Spleen (tissue), 11 donors: ENCODE measurements around the gene COL5A2. TPM values are rescaled to one million over a fixed set of nuclear protein-coding genes. Genes with fewer than 3 reads are reported as not detected.

Experiments used
- DNase-seq: peaks from one replicate; pipeline ENCODE4 v3.0.0-alpha.2; 2020
- H3K27ac ChIP-seq, 8 donors: fragments of 200-600 bp; sonication (generic) in 7 of 8; 1 replicate in 4 of 8; 2 replicates in 4 of 8; pipeline versions ENCODE4 v1.5.0 to v1.8.0; 2016 to 2021; ENCODE audit warnings: inconsistent platforms in 4 of 8, mild to moderate bottlenecking in 4 of 8, moderate library complexity in 1 of 8
- H3K27me3 ChIP-seq, 7 donors: fragments of 200-600 bp; sonication (generic) in 6 of 7; replicated peaks in 1 of 7; 1 replicate in 4 of 7; 2 replicates in 3 of 7; pipeline versions ENCODE4 v1.5.0 to v1.8.0; 2016 to 2021; ENCODE audit warnings: inconsistent platforms in 3 of 7, mild to moderate bottlenecking in 1 of 7
- H3K36me3 ChIP-seq, 6 donors: fragments of 200-600 bp; sonication (generic) in 5 of 6; 1 replicate in 4 of 6; 2 replicates in 2 of 6; pipeline versions ENCODE4 v1.5.0 to v1.8.0; 2016 to 2021; ENCODE audit warnings: inconsistent platforms in 2 of 6
- H3K4me1 ChIP-seq, 6 donors: fragments of 200-600 bp; sonication (generic) in 5 of 6; 1 replicate in 3 of 6; 2 replicates in 3 of 6; pipeline versions ENCODE4 v1.5.0 to v1.8.0; 2016 to 2021; ENCODE audit warnings: inconsistent platforms in 3 of 6
- H3K4me3 ChIP-seq, 8 donors: fragments of 200-600 bp; sonication (generic) in 7 of 8; 1 replicate in 4 of 8; 2 replicates in 4 of 8; pipeline versions ENCODE4 v1.5.0 to v1.8.0; 2016 to 2021; ENCODE audit warnings: inconsistent platforms in 4 of 8, mild to moderate bottlenecking in 4 of 8, moderate library complexity in 2 of 8
- H3K9me3 ChIP-seq, 8 donors: fragments of 200-600 bp; sonication (generic) in 7 of 8; 1 replicate in 4 of 8; 2 replicates in 4 of 8; pipeline versions ENCODE4 v1.5.0 to v1.8.0; 2016 to 2021; ENCODE audit warnings: inconsistent platforms in 4 of 8
- CTCF ChIP-seq, 11 experiments: fragments of 200-600 bp in 7 of 11; fragments of 450-650 bp in 4 of 11; sonication (generic) in 4 of 11; IDR thresholded peaks in 8 of 11; conservative IDR thresholded peaks in 3 of 11; 1 replicate in 7 of 11; 2 replicates in 4 of 11; pipeline versions ENCODE4 v1.4.0 to v1.8.0; 2016 to 2021; ENCODE audit warnings: antibody characterized with exemption in 11 of 11, inconsistent platforms in 4 of 11, mild to moderate bottlenecking in 1 of 11
- POLR2A ChIP-seq, 3 donors: fragments of 450-650 bp; IDR thresholded peaks; one replicate each; pipeline ENCODE4 v1.5.1; 2017; ENCODE audit warnings: antibody characterized with exemption in 3 of 3, mild to moderate bottlenecking in 1 of 3
- POLR2AphosphoS5 ChIP-seq, 3 donors: sonication (generic); formaldehyde crosslinking; IDR thresholded peaks; one replicate each; pipeline ENCODE4 v1.5.1; 2017; ENCODE audit warnings: antibody characterized with exemption in 3 of 3
- WGBS, 5 donors: extraction: QIAGEN DNeasy Blood & Tissue Kit in 3 of 5; methylation state at CpG; one replicate each; pipeline versions ENCODE4 v1.1.5 to v1.1.7; 2013 to 2018; 5-methylcytosine and 5-hydroxymethylcytosine counted together
- intact Hi-C: fragments of 100-400 bp; cut with DNase I; formaldehyde crosslinking; loops from one replicate; pipeline ENCODE4 v1.15.0; 2023; ENCODE audit warnings: low total_unique reads
- polyA plus RNA-seq, 3 donors: library from polyadenylated mRNA; stranded (reverse); fragments of 200-250 nt; gene quantifications; one replicate each; pipeline ENCODE4 v1.2.1, GENCODE V29; 2013
- total RNA-seq, 7 donors: library from RNA; depleted of rRNA in 3 of 7; stranded (reverse); fragments of >200 nt in 3 of 7; fragmentation: NEBNext Ultra II Directional in 4 of 7; extraction: Animal tissue kit (Norgen Biotek cat#: 25700) in 4 of 7; gene quantifications; one replicate each; pipeline versions ENCODE4 v1.1.0 to v1.2.1, GENCODE V29; 2016 to 2021
- donor health status: healthy with polysubstance abuse.
- donor health status: DM: no; HTN: no; CAD: no; lungs with moderate emphysema.
- donor health status: DM: no; HTN: no; CAD: no.
- donor health status: Bipolar disorder and iron deficiency.
- donor health status: healthy.
- donor health status: DM: no; HTN: no; CAD: no.
- donor health status: DM: yes; HTN: yes; CAD: no.

Gene COL5A2
- total and polyA plus RNA-seq, 10 donors = 3.4 to 35.7 (median 16.3) TPM

GRCh38 chr2:189115126-189115525, 64.4 kb downstream of the COL5A2 start:
- no peaks in the 10 kb centered on the region for H3K27me3 ChIP-seq
- H3K36me3 ChIP-seq = no peaks in the 10 kb centered on the region
- DNase-seq = no peak
- intact Hi-C loops = no loop called here
- H3K4me3 ChIP-seq = no peak overlapping the region
- H3K27ac ChIP-seq = no peak overlapping the region
- 66 to 87% (median 70%) methylated on average over 2 of the region's 2 CpGs for WGBS, 5 donors
- TF ChIP-seq POLR2A (IDR thresholded peaks at IDR 0.05) (no peak), POLR2AphosphoS5 (IDR thresholded peaks at IDR 0.05) (no peak), CTCF (IDR thresholded peaks at IDR 0.05 in 8 of 11, conservative IDR thresholded peaks at IDR 0.05 in 3 of 11) (no peak)
- no peaks in the 10 kb centered on the region for H3K9me3 ChIP-seq
- H3K4me1 ChIP-seq = no peaks in the 10 kb centered on the region

- Histone ChIP-seq H3K4me1 (no peaks in the 10 kb centered on the region), H3K27ac (no peak overlapping the region), H3K4me3 (no peak overlapping the region), H3K27me3 (no peaks in the 10 kb centered on the region), H3K36me3 (no peaks in the 10 kb centered on the region), H3K9me3 (no peaks in the 10 kb centered on the region)
- WGBS, 5 donors = 71 to 94% (median 80%) methylated on average over 2 of the region's 2 CpGs
- intact Hi-C loops = no loop called here
- DNase-seq = no peak
- TF ChIP-seq POLR2AphosphoS5 (IDR thresholded peaks at IDR 0.05) = no peak
- TF ChIP-seq POLR2A (IDR thresholded peaks at IDR 0.05) = no peak
- no peak for TF ChIP-seq CTCF (IDR thresholded peaks at IDR 0.05 in 8 of 11, conservative IDR thresholded peaks at IDR 0.05 in 3 of 11)
Measured at GRCh38 chr2:189113963-189114362, 65.6 kb downstream of the COL5A2 start.

GRCh38 chr2:189111063-189111715, 68.4 kb downstream of the COL5A2 start:
- no peaks in the 10 kb centered on the region for H3K36me3 ChIP-seq
- TF ChIP-seq POLR2A (IDR thresholded peaks at IDR 0.05) (no peak), POLR2AphosphoS5 (IDR thresholded peaks at IDR 0.05) (no peak), CTCF (IDR thresholded peaks at IDR 0.05 in 8 of 11, conservative IDR thresholded peaks at IDR 0.05 in 3 of 11) (no peak)
- 80 to 88% (median 81%) methylated on average over 2 of the region's 2 CpGs for WGBS, 5 donors
- H3K9me3 ChIP-seq = no peaks in the 10 kb centered on the region
- no peaks in the 10 kb centered on the region for H3K4me1 ChIP-seq
- H3K27me3 ChIP-seq = no peaks in the 10 kb centered on the region
- H3K4me3 ChIP-seq = no peak overlapping the region
- H3K27ac ChIP-seq = no peak overlapping the region
- no peak for DNase-seq
- intact Hi-C loops = no loop called here

GRCh38 chr2:189109921-189110397, 69.6 kb downstream of the COL5A2 start:
- H3K36me3 ChIP-seq = no peaks in the 10 kb centered on the region
- TF ChIP-seq CTCF (IDR thresholded peaks at IDR 0.05 in 8 of 11, conservative IDR thresholded peaks at IDR 0.05 in 3 of 11) (no peak), POLR2A (IDR thresholded peaks at IDR 0.05) (no peak), POLR2AphosphoS5 (IDR thresholded peaks at IDR 0.05) (no peak)
- intact Hi-C loops = no loop called here
- H3K27me3 ChIP-seq = no peaks in the 10 kb centered on the region
- WGBS, 5 donors = 62 to 76% (median 70%) methylated on average over 2 of the region's 2 CpGs
- no peak overlapping the region for H3K4me3 ChIP-seq
- no peak overlapping the region for H3K27ac ChIP-seq
- peaks cover 0 to 7% (median 0%) of the 10 kb centered on the region in 6 donors for H3K4me1 ChIP-seq
- DNase-seq = no peak
- no peaks in the 10 kb centered on the region for H3K9me3 ChIP-seq
